ENCODE results near the gene IFNL1. TPM values are rescaled to one million over a fixed set of nuclear protein-coding genes. Genes with fewer than 3 reads are reported as not detected.

Gene IFNL1
- total RNA-seq, 2 donors from 2014 or later = not detected

- DNase-seq (ENCODE audit: low spot score) = no peak
- H3K36me3 ChIP-seq = no peaks in the 10 kb centered on the region
- no peaks in the 10 kb centered on the region for H3K9me3 ChIP-seq
- intact Hi-C loops (cut with DNase I) = no loop called here
- 84% methylated on average over 5 of the region's 5 CpGs for WGBS
- peaks cover 6% of the 10 kb centered on the region for H3K27me3 ChIP-seq (replicated peaks; ENCODE audit: insufficient read depth)
- TF ChIP-seq POLR2AphosphoS5 (IDR thresholded peaks at IDR 0.05) (no peak), CTCF (IDR thresholded peaks at IDR 0.05) (no peak), POLR2A (IDR thresholded peaks at IDR 0.05) (no peak)
- H3K4me1 ChIP-seq (replicated peaks) = no peaks in the 10 kb centered on the region
- no peak overlapping the region for H3K27ac ChIP-seq
- no peak overlapping the region for H3K4me3 ChIP-seq
These were observed 45.1 kb upstream of the IFNL1 start for GRCh38 chr19:39251081-39251480.

DNA sequence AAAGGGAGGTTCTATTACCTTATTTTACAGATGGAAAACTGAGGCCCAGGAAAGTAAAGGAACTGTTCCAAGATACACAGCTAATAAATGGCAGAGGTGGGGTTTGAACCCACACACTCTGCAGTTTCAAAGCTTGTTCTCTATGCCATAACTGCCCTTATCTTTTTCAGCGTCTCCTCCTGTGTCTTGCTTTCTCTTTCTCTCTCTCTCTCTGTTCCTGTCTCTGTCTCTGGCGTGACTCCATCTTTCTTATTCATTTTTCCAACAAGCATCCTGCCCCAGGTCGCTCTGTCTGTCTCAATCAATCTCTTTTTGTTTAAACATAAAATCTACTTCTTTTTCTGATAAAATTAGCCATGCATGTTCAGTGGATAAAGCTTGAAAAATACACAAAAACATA, 44.4 kb upstream of the IFNL1 start:
- WGBS = 55% methylated on average over 3 of the region's 3 CpGs
- Histone ChIP-seq H3K4me1 (replicated peaks) (no peaks in the 10 kb centered on the region), H3K36me3 (no peaks in the 10 kb centered on the region), H3K9me3 (no peaks in the 10 kb centered on the region), H3K27ac (no peak overlapping the region), H3K4me3 (no peak overlapping the region), H3K27me3 (replicated peaks; ENCODE audit: insufficient read depth) (peaks cover 6% of the 10 kb centered on the region)
- intact Hi-C loops (cut with DNase I) = no loop called here
- no peak for TF ChIP-seq POLR2AphosphoS5 (IDR thresholded peaks at IDR 0.05)
- no peak for TF ChIP-seq POLR2A (IDR thresholded peaks at IDR 0.05)
- TF ChIP-seq CTCF (IDR thresholded peaks at IDR 0.05) = no peak
- DNase-seq (ENCODE audit: low spot score) = no peak

DNA sequence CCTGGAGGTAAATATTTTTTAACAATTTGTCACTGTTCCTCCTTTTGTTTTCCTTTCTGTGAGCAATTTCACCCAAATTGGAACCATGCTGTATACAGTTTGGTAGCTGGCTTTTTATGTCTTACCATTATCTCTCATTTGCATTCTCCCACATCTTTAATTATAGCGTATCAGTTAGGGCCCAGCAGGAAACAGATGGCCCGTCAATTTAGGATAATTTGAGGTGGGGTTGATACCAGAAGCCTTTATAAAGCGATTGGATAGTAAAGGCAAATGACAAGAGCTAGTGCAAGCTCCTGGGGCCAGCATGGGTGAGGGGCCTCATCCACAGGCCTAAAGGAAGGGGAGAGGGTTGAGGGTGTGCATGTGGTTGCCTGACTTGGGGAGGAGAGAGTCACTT, 43.7 kb upstream of the IFNL1 start:
- no peak for DNase-seq (ENCODE audit: low spot score)
- Histone ChIP-seq H3K4me1 (replicated peaks) (no peaks in the 10 kb centered on the region), H3K4me3 (no peak overlapping the region), H3K27ac (no peak overlapping the region), H3K9me3 (no peaks in the 10 kb centered on the region), H3K36me3 (no peaks in the 10 kb centered on the region), H3K27me3 (replicated peaks; ENCODE audit: insufficient read depth) (peaks cover 6% of the 10 kb centered on the region)
- intact Hi-C loops (cut with DNase I) = no loop called here
- 80% methylated on average over 3 of the region's 3 CpGs for WGBS
- TF ChIP-seq POLR2A (IDR thresholded peaks at IDR 0.05) (no peak), CTCF (IDR thresholded peaks at IDR 0.05) (no peak), POLR2AphosphoS5 (IDR thresholded peaks at IDR 0.05) (no peak)

GRCh38 chr19:39253374-39254149, 42.6 kb upstream of the IFNL1 start:
- no peaks in the 10 kb centered on the region for H3K4me1 ChIP-seq (replicated peaks)
- no peak for DNase-seq (ENCODE audit: low spot score)
- H3K4me3 ChIP-seq = no peak overlapping the region
- 78% methylated on average over 8 of the region's 8 CpGs for WGBS
- no peaks in the 10 kb centered on the region for H3K9me3 ChIP-seq
- H3K27ac ChIP-seq = no peak overlapping the region
- intact Hi-C loops (cut with DNase I) = no loop called here
- no peaks in the 10 kb centered on the region for H3K36me3 ChIP-seq
- H3K27me3 ChIP-seq (replicated peaks; ENCODE audit: insufficient read depth) = peaks cover 2% of the 10 kb centered on the region
- no peak for TF ChIP-seq CTCF (IDR thresholded peaks at IDR 0.05)
- TF ChIP-seq POLR2A (IDR thresholded peaks at IDR 0.05) = no peak

Measured in prostate gland (tissue), 2 donors.